Measurements from ENCODE around the gene PRRX1. TPM values are rescaled to one million over a fixed set of nuclear protein-coding genes. Genes with fewer than 3 reads are reported as not detected.

PRRX1 gene
- total RNA-seq, 1 experiment from 2014 or later = 4.1 TPM

- DNase-seq (ENCODE audit: low read depth) = no peak
Measured at GRCh38 chr1:170691258-170691657, 27.3 kb downstream of the PRRX1 start.

GRCh38 chr1:170692866-170693575 is 29.1 kb downstream of the PRRX1 start:
- DNase-seq (ENCODE audit: low read depth) = peak; percentile 29

GRCh38 chr1:170694172-170694926 is 30.4 kb downstream of the PRRX1 start:
- no peak for DNase-seq (ENCODE audit: low read depth)

DNA sequence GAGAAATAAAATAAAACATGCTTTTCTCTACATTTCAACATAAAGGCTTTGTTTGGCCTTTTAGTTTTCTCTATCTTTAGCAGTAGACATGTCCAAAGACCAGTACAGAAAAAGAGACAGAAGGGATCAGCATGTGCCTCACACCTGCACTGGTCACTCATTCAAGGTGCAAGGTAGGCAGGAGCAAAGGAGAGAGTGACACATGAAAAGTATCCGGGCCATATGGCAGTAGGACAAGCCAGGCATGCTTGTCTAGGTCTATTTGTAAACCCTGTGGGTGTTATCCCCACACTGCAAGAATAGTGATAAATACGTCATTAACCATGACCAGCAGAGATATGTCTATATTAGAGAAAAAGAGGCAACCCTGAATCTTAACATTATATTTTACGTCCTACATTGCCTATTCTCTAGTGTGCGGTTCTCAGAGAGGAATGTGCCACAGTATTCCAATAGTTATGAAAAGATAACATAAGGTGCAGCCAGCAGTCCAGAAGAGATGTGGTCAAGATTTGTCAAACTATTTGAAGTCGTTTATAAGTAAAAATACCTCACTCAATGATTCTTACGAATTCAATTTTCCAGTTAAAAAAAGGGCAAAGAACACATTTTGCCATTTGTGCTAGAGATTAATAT is 32.1 kb downstream of the PRRX1 start:
- no peak for DNase-seq (ENCODE audit: low read depth)

GRCh38 chr1:170696591-170697290 is 32.8 kb downstream of the PRRX1 start:
- DNase-seq (ENCODE audit: low read depth) = no peak

DNA sequence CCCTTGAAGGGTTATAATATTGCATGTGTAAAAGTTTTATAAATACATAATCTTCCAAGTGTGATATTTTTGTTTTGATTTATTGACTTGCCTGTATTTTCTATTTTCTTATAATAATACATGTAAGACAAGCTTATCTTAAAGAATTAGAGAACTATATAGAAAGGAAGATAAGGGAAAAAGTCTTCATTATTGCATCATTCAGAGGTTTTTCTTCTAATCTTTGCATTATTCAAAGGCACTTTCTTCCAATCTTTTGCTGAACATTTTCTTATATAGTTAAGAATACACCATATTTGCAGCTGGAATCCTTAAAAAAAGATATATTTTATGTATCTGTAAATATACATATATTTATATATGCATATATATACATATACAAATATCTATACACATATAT is 33.4 kb downstream of the PRRX1 start:
- no peak for DNase-seq (ENCODE audit: low read depth)

DNA sequence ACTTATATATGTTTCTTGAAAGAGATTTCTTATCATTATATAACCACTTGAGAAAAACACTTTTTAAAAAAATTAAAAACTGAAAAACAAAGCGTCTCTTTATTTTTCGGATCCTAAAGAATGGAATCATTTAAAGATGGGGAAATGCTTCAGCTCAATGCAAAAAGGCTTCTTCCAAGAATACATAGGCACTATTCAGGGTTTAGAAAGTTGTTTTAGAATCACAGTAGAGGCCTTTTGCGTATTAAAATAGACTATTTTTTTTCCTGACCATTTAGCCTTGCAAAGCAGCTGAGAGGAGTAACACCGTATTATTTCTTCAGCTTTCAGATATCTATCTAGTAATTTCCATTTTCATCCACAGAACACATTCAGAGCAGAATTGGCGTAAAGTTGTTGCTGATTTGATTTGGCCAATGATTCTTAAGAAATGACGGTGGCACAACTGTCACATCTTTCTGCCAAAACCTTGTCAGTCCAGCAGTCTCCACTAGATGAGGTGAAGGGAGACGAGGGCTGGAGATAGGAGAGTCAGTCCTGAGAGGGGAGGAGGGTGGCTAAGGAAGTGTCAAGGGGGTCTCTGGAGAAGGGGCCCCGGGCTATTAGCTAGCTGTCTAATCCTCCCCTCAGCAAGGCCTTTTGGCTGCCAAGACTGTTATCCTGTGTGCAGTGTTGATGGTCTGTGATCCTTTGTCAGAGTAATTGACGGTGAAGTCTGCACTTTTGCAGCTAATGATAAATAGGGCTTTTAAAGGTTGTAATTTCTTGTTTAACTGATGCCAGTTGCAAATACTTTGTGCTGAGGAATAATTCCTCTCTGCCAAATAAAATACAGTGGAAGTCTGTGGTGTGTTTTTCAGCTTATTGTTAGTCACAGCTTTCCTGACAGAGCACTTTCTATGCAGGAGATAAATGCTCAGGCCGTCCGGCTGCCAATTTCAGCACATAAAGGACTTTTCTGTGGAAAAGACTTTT is 34.7 kb downstream of the PRRX1 start:
- DNase-seq (ENCODE audit: low read depth) = no peak

DNA sequence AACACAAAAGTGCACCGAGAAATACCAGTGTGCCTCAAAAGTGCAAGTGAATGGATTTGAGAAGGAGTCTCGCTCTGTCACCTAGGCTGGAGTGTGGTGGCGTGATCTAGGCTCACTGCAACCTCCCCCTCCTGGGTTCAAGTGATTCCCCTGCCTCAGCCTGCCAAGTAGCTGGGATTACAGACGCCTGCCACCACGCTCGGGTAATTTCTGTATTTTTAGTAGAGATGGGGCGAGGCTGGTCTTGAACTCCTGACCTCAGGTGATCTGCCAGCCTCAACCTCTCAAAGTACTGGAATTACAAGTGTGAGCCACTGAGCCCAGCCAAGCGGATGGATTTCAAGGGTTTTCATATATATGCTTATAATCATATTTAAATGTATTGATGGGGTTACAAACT is 35.8 kb downstream of the PRRX1 start:
- DNase-seq (ENCODE audit: low read depth) = no peak

GRCh38 chr1:170700842-170701615 is 37.1 kb downstream of the PRRX1 start:
- DNase-seq (ENCODE audit: low read depth) = no peak

DNA sequence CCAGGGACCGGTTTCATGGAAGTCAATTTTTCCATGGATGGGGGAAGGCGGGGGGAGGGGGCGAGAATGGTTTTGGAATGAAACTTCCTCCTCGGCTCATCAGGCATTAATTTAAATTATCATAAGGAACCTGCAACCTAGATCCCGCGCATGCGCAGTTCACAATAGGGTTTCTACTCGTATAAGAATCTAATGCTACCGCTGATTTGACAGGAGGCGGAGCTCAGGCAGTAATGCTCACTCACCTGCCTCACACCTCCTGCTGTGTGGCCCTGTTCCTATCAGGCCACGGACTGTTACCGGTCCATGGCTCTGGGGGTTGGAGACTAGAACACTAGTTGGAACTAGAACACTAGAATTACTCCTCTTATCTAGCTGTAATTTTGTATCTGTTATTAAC is 38.0 kb downstream of the PRRX1 start:
- no peak for DNase-seq (ENCODE audit: low read depth)

GRCh38 chr1:170703591-170703990 is 39.7 kb downstream of the PRRX1 start:
- no peak for DNase-seq (ENCODE audit: low read depth)

DNA sequence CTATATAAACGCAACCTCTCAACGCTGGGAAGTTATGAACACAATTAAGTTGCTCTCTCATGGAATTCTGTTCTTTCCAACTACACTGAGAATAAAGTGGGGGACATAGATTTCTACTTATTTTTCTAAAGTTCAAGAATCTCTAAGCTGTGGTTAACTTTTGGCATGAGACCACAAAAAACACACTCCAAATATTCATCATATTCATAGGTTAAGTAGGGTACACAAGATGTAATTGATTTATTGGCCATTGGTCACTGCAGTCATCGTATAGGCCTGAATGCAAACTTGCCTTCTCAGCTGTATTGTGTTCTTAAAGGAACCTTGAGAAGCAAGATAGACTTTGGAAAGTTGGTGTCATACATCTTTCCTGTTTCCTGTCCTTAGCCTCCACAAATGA is 40.3 kb downstream of the PRRX1 start:
- no peak for DNase-seq (ENCODE audit: low read depth)

DNA sequence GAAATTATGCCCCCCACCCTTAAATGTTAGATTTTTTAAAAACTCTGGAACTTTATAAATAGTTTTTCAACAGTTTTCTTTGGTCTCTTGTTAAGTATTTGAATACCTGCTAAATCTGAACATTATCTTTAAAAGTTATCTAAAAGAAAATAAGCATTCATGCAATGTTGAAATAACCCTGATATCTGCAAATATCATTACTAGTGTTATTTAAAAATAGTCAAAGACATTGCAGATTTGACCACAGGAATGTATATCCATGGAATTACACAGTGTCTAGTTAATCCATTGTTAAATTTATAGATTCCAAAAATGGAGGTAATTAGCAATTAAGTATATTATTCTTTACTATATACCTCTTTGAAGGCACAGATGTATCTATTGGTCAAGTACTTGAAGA is 42.0 kb downstream of the PRRX1 start:
- DNase-seq (ENCODE audit: low read depth) = no peak

GRCh38 chr1:170707117-170707516 is 43.2 kb downstream of the PRRX1 start:
- DNase-seq (ENCODE audit: low read depth) = no peak

DNA sequence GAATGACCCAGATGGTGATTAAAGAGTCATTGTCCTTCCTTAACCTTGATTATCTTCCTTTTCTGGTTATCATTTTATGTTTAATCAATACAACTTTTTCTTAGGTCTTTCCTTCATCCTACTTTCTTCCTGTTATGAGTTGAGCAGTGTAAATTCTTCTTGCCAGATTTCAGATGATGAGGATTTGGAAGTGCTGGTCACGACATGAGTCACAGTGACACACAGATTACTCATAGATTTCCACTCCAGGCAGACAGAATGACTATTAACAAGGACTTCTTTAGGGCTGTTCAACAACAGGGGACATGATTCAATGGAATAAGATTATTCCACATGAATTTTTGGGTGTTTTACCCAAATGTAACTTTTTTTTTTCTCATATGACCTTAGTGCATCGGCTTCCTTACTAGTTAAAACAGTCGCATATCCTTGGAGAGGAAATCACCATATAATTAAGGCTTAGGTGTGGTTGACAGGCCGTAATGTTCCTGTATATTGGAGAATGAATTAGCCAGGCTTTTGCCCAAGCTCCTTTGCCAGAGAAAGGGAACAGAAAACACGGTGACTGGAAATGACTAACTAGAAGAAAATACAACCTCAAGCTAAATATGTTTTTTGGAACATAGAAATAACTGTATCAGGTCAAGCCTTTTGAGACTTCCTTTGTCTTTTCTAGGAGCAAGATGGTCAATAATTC is 44.2 kb downstream of the PRRX1 start:
- DNase-seq (ENCODE audit: low read depth) = peak; percentile 90

GRCh38 chr1:170711682-170712081 is 47.8 kb downstream of the PRRX1 start:
- DNase-seq (ENCODE audit: low read depth) = peak; percentile 29

GRCh38 chr1:170714163-170714562 is 50.2 kb downstream of the PRRX1 start:
- DNase-seq (ENCODE audit: low read depth) = no peak

GRCh38 chr1:170714938-170715337 is 51.0 kb downstream of the PRRX1 start:
- no peak for DNase-seq (ENCODE audit: low read depth)

GRCh38 chr1:170716835-170717429 is 53.0 kb downstream of the PRRX1 start:
- no peak for DNase-seq (ENCODE audit: low read depth)

All from Daoy (cell line).